Stimulated activated CD8-positive, alpha-beta memory T cell treated with anti-CD3 and anti-CD28 coated beads, Interleukin-15, amount 100 ng/mL, for 24 hours (primary cell): ENCODE measurements around the gene GALNT5.

Source experiments
- DNase-seq: peaks from one replicate; pipeline ENCODE4 v3.0.0-alpha.2; 2020; ENCODE audit warnings: low read depth

Gene GALNT5

DNA sequence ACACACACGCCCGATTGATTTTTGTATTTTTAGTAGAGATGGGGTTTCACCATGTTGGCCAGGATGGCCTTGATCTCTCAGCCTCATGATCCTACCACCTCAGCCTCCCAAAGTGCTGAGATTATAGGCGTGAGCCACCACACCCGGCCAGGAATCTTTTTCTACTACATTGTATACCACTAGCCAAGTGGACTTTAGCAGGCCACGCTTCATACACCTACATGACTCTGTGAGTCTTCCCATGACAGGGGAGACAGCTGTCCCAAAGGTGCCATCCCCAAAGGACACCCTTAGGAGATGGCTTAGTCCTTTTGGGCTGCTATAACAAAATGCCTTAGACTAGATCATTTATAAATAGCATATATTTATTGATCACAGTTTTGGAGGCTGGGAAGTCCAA is 35.3 kb downstream of the GALNT5 start:
- DNase-seq, result no peak

- no peak for DNase-seq
Measured at GRCh38 chr2:157296490-157296889, 39.0 kb downstream of the GALNT5 start.

DNA sequence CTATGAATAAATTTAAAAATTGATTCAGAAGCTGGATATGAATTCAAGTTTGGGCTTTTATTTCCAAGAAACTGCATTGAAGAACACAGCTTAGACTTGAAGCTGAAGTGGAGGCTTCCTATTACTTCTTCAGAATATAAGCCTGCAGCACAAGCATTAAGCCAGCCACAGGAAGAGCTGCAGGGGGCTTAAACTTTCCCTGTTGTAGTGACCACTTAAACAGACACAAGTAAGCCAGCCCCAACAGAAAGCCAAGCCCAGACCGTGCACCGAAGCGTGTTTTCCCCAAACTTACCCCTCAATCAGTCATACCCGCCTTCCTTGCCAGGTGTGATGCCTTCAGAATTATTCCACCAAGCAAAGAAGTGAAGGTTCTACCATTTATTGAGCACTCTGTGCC is 39.5 kb downstream of the GALNT5 start:
- no peak for DNase-seq

GRCh38 chr2:157301307-157301706 is 43.8 kb downstream of the GALNT5 start:
- no peak for DNase-seq

- DNase-seq, result no peak
Measured at GRCh38 chr2:157302492-157303099, 45.1 kb downstream of the GALNT5 start.

GRCh38 chr2:157303612-157304011 is 46.1 kb downstream of the GALNT5 start:
- DNase-seq, result no peak

DNA sequence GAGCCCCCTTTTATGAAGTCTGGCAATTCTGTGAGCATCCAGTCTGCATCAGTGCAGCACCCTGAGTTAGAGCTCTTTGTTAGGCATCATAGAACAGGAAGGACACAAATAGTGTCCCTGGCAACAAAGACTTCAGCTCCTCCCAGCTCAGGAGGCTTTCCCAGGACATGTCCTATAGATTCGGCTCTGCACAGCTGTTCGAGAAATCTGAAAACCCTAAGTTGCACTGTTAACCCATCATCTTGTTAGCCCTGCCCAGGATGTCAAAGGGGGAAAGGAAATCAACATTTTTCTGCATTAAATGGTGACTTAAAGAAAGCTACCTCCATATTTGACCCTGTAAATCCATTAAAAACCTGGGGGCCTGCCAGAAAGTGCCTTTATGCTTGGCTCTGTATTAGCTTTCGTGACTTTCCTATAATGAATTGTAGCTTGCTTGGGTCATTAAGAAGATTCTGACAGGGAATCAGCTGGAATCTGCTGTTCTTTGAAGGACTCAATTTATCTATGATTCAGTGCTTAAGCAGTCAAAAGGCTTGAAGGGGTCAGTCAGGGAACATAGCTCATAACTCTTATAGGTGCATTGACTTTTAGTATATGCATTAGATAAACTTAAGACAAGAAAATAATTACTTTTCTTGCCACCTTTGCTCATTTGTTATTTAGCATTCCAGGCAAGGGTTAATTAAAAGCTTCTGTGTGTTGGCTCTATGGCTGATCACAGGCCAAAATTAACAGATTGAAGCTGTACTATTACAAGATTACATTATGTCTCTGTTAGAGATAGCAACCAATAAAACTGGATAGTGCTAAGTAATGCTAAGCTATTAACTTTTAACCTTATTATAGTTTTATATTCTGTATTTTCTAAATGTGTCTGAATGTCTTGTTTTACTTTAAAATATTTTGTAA is 47.6 kb downstream of the GALNT5 start:
- DNase-seq, result no peak

GRCh38 chr2:157305723-157306110 is 48.2 kb downstream of the GALNT5 start:
- DNase-seq, result no peak

- DNase-seq, result no peak
Measured at GRCh38 chr2:157307021-157307420, 49.5 kb downstream of the GALNT5 start.

DNA sequence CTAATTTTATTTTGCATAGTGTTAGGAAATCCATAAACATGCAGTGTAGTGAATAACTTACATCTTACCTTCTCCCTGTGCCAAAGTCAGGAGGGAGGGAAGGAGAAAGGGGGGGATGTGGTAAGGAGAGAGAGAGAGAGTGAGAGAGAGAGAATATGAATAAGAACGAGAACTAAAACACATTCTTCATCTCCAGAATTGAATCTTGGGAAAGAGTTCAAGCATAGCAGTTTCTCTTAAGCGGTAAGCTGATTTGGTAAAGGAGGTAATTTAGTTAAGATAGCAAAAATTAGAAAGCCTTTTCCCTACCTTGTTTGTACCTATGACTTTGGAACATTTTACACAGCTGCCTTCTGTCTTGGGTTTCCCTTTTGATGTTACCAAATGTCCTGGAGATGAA is 52.4 kb downstream of the GALNT5 start:
- DNase-seq, result no peak

GRCh38 chr2:157311706-157312105 is 54.2 kb downstream of the GALNT5 start:
- DNase-seq, result no peak

GRCh38 chr2:157312866-157313486 is 55.5 kb downstream of the GALNT5 start:
- DNase-seq, result no peak

- DNase-seq, result no peak
Measured at GRCh38 chr2:157315901-157316300, 58.4 kb downstream of the GALNT5 start.

GRCh38 chr2:157318884-157319283 is 61.4 kb downstream of the GALNT5 start:
- no peak for DNase-seq

GRCh38 chr2:157319795-157320194 is 62.3 kb downstream of the GALNT5 start:
- no peak for DNase-seq

DNA sequence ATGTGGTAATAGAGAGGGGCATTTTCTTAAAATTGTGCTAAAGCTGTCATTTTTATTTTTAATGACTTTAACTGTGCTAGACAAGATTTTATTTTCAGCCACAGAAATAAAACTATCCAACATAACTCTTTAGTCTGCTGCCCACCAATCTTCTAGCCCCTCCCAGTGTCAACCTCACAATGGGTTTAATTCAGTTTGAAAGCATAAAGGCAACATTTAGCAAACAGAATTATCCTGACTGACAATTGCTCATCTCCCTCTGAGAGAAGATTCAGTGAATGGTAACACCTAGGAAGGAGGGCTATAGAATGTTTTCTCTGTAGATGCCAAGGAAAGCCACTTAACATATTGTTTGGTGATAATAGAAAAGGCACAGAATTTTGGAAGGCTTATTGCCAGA is 62.9 kb downstream of the GALNT5 start:
- no peak for DNase-seq

DNA sequence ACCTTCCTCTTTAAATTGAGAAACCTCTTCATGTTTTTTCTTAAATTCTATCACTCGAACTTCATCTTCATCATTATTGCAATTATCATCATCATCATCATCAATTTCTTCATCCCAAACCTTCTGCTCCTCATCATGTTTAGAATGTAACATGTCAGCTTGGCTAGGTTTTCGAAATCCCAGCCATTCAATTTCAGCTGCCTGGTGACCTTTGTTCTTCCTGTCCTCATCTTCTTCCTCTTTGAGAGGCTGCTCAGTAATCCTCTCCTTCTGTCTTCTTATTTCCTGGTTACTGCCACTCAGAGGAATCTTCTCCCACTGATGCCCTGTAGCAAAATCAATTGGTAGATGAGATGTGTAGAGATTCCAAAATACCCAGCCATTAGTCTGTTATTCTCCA is 64.0 kb downstream of the GALNT5 start:
- no peak for DNase-seq

GRCh38 chr2:157322432-157322831 is 64.9 kb downstream of the GALNT5 start:
- DNase-seq, result no peak

DNA sequence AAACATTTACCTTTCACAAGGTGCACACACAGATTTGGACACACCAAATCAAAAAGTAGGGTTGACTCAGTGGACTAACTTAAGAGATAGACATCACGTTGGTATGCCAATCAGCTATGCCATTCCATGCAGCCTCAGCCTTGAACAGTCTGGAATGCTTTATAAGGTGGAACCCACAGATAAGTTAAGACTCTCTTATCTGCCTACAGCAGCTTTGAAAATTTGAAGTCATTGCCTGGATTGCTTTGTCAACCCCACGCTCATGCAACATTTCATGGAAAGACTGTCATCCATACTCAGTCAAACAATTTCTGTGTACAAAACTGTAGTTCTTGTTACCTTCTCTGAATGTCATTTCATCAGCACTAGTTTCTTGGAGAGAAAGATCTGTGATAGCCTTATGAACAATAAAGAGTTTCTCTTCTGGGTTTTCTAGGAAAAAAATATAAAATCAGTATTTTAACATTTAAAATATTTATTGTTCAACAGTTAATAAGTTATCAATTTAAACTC is 66.9 kb downstream of the GALNT5 start:
- DNase-seq, result no peak

DNA sequence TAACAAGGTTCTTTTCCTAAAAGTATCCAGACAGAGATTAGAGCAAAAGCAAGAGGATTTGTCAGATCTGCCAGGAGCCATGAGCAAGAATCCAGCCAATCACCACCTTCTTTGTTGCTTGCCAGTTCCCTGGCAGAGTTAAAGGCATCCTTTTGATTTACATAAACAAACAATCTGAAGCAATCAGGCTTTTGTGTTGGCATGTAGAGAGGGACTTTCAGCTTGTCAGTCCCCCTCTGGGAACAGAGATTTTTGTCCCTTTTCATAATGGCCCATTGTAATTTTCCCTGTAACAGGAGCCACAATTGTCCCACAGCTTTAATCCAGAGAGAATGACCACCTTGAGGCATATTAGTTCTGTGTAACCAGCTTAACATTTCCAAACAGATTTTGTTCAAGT is 68.3 kb downstream of the GALNT5 start, which contains the start of gene ERMN:
Gene ERMN (minus strand): TSS at position 39 of the 400 bp plus-strand sequence. CDS start 182 bp downstream, outside the sequence.
- no peak for DNase-seq

DNA sequence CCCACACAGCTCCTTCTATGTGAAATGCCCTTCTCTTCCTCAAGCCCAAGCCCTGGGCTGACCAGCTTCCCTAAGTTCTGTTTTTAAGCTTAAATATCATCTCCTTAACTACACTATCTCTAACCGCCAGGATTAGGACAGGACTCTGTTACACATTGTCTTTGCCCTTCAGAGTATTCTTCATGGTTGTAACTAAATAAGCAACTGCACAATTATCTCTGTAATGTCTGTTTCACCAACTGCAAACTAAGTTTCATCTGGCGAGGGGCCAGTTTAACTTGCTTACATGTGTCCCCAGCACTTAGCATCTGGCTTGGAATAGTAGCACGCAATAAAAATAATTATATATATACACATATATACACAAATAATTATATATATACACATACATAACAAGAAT is 69.2 kb downstream of the GALNT5 start:
- DNase-seq, result no peak

DNA sequence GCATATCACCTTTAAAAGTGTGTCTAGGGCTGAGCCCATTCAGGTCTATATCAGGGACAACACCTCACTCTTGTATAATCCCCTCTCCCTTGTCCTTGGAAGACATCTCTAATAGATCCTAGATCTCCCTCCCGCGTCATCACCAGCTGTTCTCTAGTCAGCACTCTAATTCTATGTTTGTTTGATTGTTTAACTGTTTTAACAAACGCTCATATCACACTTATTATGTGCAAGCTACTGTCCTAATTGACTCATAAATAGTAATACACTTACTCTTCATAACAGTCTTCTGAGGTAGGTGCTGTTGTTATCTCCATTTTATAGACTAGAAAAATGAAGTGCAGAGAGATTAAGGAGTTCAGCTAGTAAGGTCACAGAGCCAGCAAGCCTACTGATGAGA is 69.7 kb downstream of the GALNT5 start:
- DNase-seq, result no peak
